OCI-M2 (cell line): ENCODE results near the gene NAT8L.
"Not testable (repeated sequence)": the region's sequence is repeated elsewhere in the genome, so short reads cannot be mapped to it uniquely, and the experiment has no call there.

Source experiments
- DNase-seq: peaks from one replicate; lab custom pipeline; 2025; ENCODE audit not compliant: unreplicated experiment; lab: John Stamatoyannopoulos, UW

Gene NAT8L

GRCh38 chr4:2059046-2059725 is at the start of gene NAT8L:
NAT8L (plus strand) TSS chr4:2059327; CDS start chr4:2059512, 185 bp downstream.
- no peak for DNase-seq

- DNase-seq = no peak
These were observed 49.4 kb upstream of the NAT8L start for GRCh38 chr4:2009651-2010233.

GRCh38 chr4:2011583-2011982 is 47.5 kb upstream of the NAT8L start:
- DNase-seq = no peak

GRCh38 chr4:2015008-2015407 is 44.1 kb upstream of the NAT8L start:
- DNase-seq = no peak

- DNase-seq = peak; percentile 20
These were observed 37.6 kb upstream of the NAT8L start for GRCh38 chr4:2021358-2022018.

- no peak for DNase-seq
These were observed 34.4 kb upstream of the NAT8L start for GRCh38 chr4:2024683-2025082.

- DNase-seq = no peak
These were observed 33.3 kb upstream of the NAT8L start for GRCh38 chr4:2025817-2026216.

- not testable (repeated sequence) for DNase-seq
These were observed 32.0 kb upstream of the NAT8L start for GRCh38 chr4:2027120-2027519.

GRCh38 chr4:2031161-2031560 is 28.0 kb upstream of the NAT8L start:
- not testable (repeated sequence) for DNase-seq

GRCh38 chr4:2036327-2036726 is 22.8 kb upstream of the NAT8L start:
- no peak for DNase-seq

- peak; percentile 18 for DNase-seq
These were observed 22.3 kb upstream of the NAT8L start for GRCh38 chr4:2036866-2037265.

- no peak for DNase-seq
These were observed 18.5 kb upstream of the NAT8L start for GRCh38 chr4:2040391-2041238.

- peak; percentile 2 for DNase-seq
These were observed 17.6 kb upstream of the NAT8L start for GRCh38 chr4:2041239-2042130.

- no peak for DNase-seq
These were observed 16.8 kb upstream of the NAT8L start for GRCh38 chr4:2042204-2042946.

- DNase-seq = no peak
These were observed 16.2 kb upstream of the NAT8L start for GRCh38 chr4:2042947-2043395.

GRCh38 chr4:2043396-2044118 is 15.6 kb upstream of the NAT8L start:
- no peak for DNase-seq

GRCh38 chr4:2044119-2044485 is 15.0 kb upstream of the NAT8L start:
- DNase-seq = no peak

GRCh38 chr4:2044542-2045517 is 14.3 kb upstream of the NAT8L start:
- no peak for DNase-seq
